GM12865 (cell line): ENCODE data around the gene NAA16.
A peak's percentile ranks its signal among the peaks of the same experiment; 100 is the strongest.
"Not testable (repeated sequence)": the region's sequence is repeated elsewhere in the genome, so short reads cannot be mapped to it uniquely, and the experiment has no call there.

Source experiments
- DNase-seq: peaks from one replicate; pipeline ENCODE4 v3.0.0; 2010; ENCODE audit warnings: low read depth
- H3K4me3 ChIP-seq: 2 replicates; pipeline ENCODE4 v1.5.1; 2011; ENCODE audit warnings: mild to moderate bottlenecking, low read depth, low read length, control low read depth
- CTCF ChIP-seq: IDR thresholded peaks from 2 replicates; pipeline ENCODE4 v1.5.1; 2011; ENCODE audit warnings: low read length, control low read depth, low read depth, inconsistent platforms; ENCODE audit not compliant: insufficient read depth; ENCODE audit errors: missing control alignments

Gene NAA16

DNA sequence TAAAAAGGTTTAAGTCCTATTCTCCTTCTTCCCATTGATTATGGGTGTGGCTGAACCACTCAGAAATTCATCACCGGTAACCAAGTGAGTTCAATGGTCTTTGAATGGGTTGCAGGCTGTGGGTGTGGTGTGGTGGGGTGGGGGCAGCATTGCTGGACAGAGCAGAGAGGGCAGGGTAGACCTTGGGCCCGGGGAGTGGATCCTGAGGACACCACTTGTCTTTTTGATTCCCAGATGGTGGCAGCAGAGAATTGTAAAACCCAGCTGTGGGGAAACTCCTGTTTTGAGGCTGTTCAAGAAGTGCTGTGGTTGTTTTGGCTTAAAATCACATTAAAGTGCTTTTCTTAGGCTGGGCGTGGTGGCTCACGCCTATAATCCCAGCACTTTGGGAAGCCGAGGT, 100.5 kb downstream of the NAA16 start:
- DNase-seq: peak; percentile 34
- no peak overlapping the region for H3K4me3 ChIP-seq
- peak; percentile 27 for TF ChIP-seq CTCF

- no peak for TF ChIP-seq CTCF
- H3K4me3 ChIP-seq: no peak overlapping the region
- DNase-seq: no peak
These were observed 102.8 kb downstream of the NAA16 start for GRCh38 chr13:41413872-41414271.

GRCh38 chr13:41416276-41416675, 105.2 kb downstream of the NAA16 start:
- H3K4me3 ChIP-seq: no peak overlapping the region
- TF ChIP-seq CTCF: no peak
- no peak for DNase-seq

GRCh38 chr13:41418027-41418426, 107.0 kb downstream of the NAA16 start:
- no peak for TF ChIP-seq CTCF
- no peak overlapping the region for H3K4me3 ChIP-seq
- DNase-seq: no peak

- no peak for DNase-seq
- H3K4me3 ChIP-seq: no peak overlapping the region
- no peak for TF ChIP-seq CTCF
These were observed 107.7 kb downstream of the NAA16 start for GRCh38 chr13:41418731-41419130.

- no peak overlapping the region for H3K4me3 ChIP-seq
- no peak for TF ChIP-seq CTCF
- DNase-seq: no peak
These were observed 108.1 kb downstream of the NAA16 start for GRCh38 chr13:41419206-41419605.

- no peak overlapping the region for H3K4me3 ChIP-seq
- no peak for DNase-seq
- no peak for TF ChIP-seq CTCF
These were observed 109.1 kb downstream of the NAA16 start for GRCh38 chr13:41420146-41420545.

GRCh38 chr13:41421330-41421729, 110.3 kb downstream of the NAA16 start:
- not testable (repeated sequence) for DNase-seq, H3K4me3 ChIP-seq

DNA sequence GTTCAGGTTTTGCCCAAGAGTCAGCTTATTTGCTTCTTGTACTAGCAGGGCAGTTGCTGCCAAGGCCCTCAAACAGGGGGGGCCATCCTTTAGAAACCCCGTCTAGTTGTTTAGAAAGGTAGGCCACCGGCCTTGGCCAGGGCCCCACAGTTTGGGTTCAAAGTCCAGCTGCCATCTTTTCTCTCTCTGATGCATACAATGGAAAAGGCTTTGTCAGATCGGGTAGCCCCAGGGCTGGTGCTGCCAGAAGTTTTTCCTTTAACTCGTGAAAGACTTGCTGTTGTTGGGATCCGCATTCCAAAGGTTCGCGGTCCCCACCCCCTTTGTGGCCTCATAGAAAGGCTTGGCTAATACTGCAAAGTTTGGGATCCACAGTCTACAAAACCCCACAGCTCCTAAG, 110.9 kb downstream of the NAA16 start:
- not testable (repeated sequence) for H3K4me3 ChIP-seq, DNase-seq

- not testable (repeated sequence) for DNase-seq, H3K4me3 ChIP-seq
These were observed 112.2 kb downstream of the NAA16 start for GRCh38 chr13:41423259-41423658.

DNA sequence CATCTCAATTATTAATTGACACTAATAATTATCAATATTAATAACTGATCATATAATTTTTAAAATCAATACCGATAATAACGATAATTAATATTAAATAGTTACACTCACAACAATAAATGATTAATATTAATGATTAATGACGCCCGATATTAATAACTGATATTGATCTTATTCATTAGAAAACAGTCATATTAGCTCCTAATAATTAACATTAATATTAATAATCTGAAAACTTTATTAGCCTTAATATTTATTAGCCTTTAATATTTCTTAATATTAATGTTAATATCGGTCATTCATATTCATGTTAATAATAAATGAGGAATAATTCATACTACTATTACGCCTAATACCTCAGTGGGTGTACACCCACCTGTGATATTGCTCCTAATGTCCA, 113.6 kb downstream of the NAA16 start:
- not testable (repeated sequence) for H3K4me3 ChIP-seq, DNase-seq
